NB4 (cell line): ENCODE results near the gene CWF19L2.

Experiments used
- DNase-seq: peaks from one replicate; pipeline ENCODE4 v3.0.0; 2010; ENCODE audit warnings: low read depth
- H3K4me3 ChIP-seq: one replicate; pipeline ENCODE4 v1.5.1; 2011; ENCODE audit warnings: mild to moderate bottlenecking, low read depth, low read length, moderate library complexity
- CTCF ChIP-seq: IDR thresholded peaks from one replicate; pipeline ENCODE4 v1.5.1; 2012; ENCODE audit warnings: low read depth, low read length
- MAX ChIP-seq: IDR thresholded peaks from 2 replicates; pipeline ENCODE4 v1.6.1; 2011; ENCODE audit warnings: low read depth, low read length
- MYC ChIP-seq: IDR thresholded peaks from 2 replicates; pipeline ENCODE4 v1.6.1; 2011; ENCODE audit warnings: low read depth, low read length
- POLR2A ChIP-seq: IDR thresholded peaks from 2 replicates; pipeline ENCODE4 v1.6.1; 2011; ENCODE audit warnings: mild to moderate bottlenecking; ENCODE audit not compliant: insufficient read length; ENCODE audit errors: extremely low read depth

The CWF19L2 gene

DNA sequence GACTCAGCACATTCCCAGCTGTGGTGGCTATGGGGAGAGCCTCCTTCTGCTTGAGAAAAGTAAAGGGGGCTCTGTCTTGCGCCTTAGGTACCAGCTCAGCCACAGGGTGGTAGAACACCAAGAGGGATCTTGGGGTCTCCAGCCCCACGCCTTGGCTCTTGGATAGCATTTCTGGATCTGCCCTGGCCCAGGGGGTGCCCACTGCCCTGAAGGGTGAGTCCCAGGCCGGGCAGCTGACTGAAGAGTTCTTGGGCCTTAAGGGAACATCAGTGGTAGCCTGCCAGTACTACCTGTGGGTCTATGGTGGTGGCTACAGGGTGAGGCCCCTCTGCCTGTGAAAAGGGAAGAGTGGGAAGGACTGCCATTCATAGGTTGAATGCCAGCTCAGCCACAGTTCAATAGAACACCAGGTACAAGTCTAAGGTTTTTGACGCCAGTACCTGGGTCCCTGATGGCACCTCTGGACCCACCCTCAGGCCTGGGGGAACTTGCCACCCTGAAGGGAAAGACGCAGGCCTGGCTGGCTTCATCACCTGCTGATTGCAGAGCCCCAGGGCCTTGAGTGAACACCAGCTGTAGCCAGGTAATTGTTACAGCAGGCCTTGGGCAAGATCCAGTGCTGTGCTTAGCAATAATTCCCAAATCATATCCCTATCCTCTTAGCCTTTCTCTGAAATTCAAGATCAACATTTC is 3.9 kb downstream of the CWF19L2 start:
- TF ChIP-seq POLR2A (no peak), MYC (no peak), CTCF (no peak), MAX (no peak)
- no peak overlapping the region for H3K4me3 ChIP-seq
- DNase-seq = no peak

DNA sequence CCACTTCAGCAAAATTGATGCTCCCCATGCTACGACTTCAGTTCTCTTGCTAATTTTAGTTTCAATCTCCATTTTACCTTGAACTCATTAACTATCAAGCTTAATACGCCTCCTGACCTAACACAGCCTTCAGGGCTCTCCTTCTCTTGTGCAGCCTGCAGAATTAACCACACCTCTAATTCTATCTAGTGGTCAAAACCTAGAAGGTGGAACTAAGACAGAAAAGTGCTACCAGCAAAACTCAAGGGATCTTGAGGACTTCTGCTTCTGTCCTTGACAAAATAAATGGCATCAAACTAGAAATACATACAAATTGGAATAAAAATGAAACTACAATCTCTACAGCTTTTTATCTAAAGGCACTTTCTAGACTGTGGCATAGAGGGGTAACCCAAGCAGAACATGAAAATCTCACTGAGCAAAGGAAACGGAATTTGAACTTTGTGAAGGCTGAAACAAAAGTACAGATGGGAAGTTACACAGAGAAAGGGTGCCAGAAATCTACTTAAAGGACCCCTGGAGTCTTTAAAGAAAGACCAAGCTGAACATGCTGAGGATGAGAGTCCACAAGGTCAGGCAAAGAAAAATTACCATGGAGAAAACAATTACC is 10.7 kb downstream of the CWF19L2 start:
- TF ChIP-seq CTCF = no peak
- no peak for DNase-seq
- no peak overlapping the region for H3K4me3 ChIP-seq

GRCh38 chr11:107442715-107443215 is 14.9 kb downstream of the CWF19L2 start:
- DNase-seq = no peak
- TF ChIP-seq MYC = no peak
- TF ChIP-seq CTCF = no peak
- no peak for TF ChIP-seq MAX
- TF ChIP-seq POLR2A = no peak
- no peak overlapping the region for H3K4me3 ChIP-seq

GRCh38 chr11:107439586-107440167 is 17.9 kb downstream of the CWF19L2 start:
- no peak for DNase-seq
- no peak for TF ChIP-seq MAX
- no peak for TF ChIP-seq CTCF
- no peak for TF ChIP-seq POLR2A
- no peak for TF ChIP-seq MYC
- no peak overlapping the region for H3K4me3 ChIP-seq

- TF ChIP-seq CTCF (no peak), POLR2A (no peak), MYC (no peak), MAX (no peak)
- H3K4me3 ChIP-seq = no peak overlapping the region
Observed at GRCh38 chr11:107438148-107438547, 19.5 kb downstream of the CWF19L2 start.

More at GRCh38 chr11:107438148-107438547, 19.5 kb downstream of the CWF19L2 start:
- no peak for DNase-seq
